Measurements from ENCODE around the gene HIGD1A. TPM values are rescaled to one million over a fixed set of nuclear protein-coding genes. Genes with fewer than 3 reads are reported as not detected.

The HIGD1A gene
- total and polyA plus RNA-seq, 10 of the 15 experiments (the other 5 are each of a cell fraction or from before 2014, with no cell fraction given), result 73.9 to 487 (median 175) TPM

- Histone ChIP-seq H3K27ac (ENCODE audit: control insufficient read depth, insufficient read depth) (no peak overlapping the region), H4K20me1 (ENCODE audit: control insufficient read depth, insufficient read depth) (no peaks in the 10 kb centered on the region), H3K9me3 (replicated peaks; ENCODE audit: control insufficient read depth, insufficient read depth, low read length) (no peaks in the 10 kb centered on the region), H3K4me1 (ENCODE audit: control insufficient read depth, insufficient read depth, low read length) (no peaks in the 10 kb centered on the region), H3K79me2 (ENCODE audit: control insufficient read depth, insufficient read depth, low read length) (no peaks in the 10 kb centered on the region), H3K4me2 (ENCODE audit: control insufficient read depth, insufficient read depth) (no peak overlapping the region), H2AFZ (ENCODE audit: control insufficient read depth, low read depth, low read length) (no peak overlapping the region), H3K36me3 (ENCODE audit: control insufficient read depth in 2 of 2, insufficient read depth in 2 of 2, low read length in 1 of 2) (no peaks in the 10 kb centered on the region), H3K4me3 (no peak overlapping the region), H3K27me3 (replicated peaks in 1 of 2; ENCODE audit: control insufficient read depth in 2 of 2, insufficient read depth in 2 of 2, low read length in 1 of 2) (no peaks in the 10 kb centered on the region), H3K9ac (ENCODE audit: control insufficient read depth, insufficient read depth, low read length) (no peak overlapping the region)
- FAIRE-seq (no peak), ATAC-seq (no peak), DNase-seq (ENCODE audit: low read depth, low spot score) (no peak)
- BruUV-seq (replicated peaks), result no TSS peak
- RAD21 ChIA-PET (ENCODE audit: unreplicated experiment), result no interaction called here
- TF ChIP-seq RCOR1 (conservative IDR thresholded peaks at IDR 0.05; ENCODE audit: low read depth, low read length) (no peak), YY1 (IDR thresholded peaks at IDR 0.05; ENCODE audit: low read depth, low read length) (no peak), SMAD5 (IDR thresholded peaks at IDR 0.05; ENCODE audit: low read depth) (no peak), RAD21 (IDR thresholded peaks at IDR 0.05; ENCODE audit: insufficient read depth, low read depth, low read length) (no peak), CBX5 (IDR thresholded peaks at IDR 0.05; ENCODE audit: low read depth) (no peak), MEF2A (IDR thresholded peaks at IDR 0.05; ENCODE audit: insufficient read depth, low read depth, low read length) (no peak), ZNF24 (IDR thresholded peaks at IDR 0.05) (no peak), FOXM1 (IDR thresholded peaks at IDR 0.05; ENCODE audit: low read depth, low read length) (no peak), USF1 (IDR thresholded peaks at IDR 0.05; ENCODE audit: borderline replicate concordance, extremely low read length, insufficient read depth, low read depth, low read length) (no peak), SIX5 (IDR thresholded peaks at IDR 0.05; ENCODE audit: low read depth, low read length, severe bottlenecking) (no peak), NRF1 (conservative IDR thresholded peaks at IDR 0.05; ENCODE audit: low read depth, low read length) (no peak), SP1 (IDR thresholded peaks at IDR 0.05; ENCODE audit: low read depth, low read length) (no peak), RBBP5 (conservative IDR thresholded peaks at IDR 0.05) (no peak), MXI1 (IDR thresholded peaks at IDR 0.05; ENCODE audit: low read depth, low read length) (no peak), IRF5 (IDR thresholded peaks at IDR 0.05; ENCODE audit: borderline replicate concordance) (no peak), ESRRA (IDR thresholded peaks at IDR 0.05; ENCODE audit: low read length) (no peak), CBFB (IDR thresholded peaks at IDR 0.05; ENCODE audit: low read depth) (no peak), MYC (IDR thresholded peaks at IDR 0.05; ENCODE audit: insufficient read depth, insufficient read length, insufficient replicate concordance, low read length, severe bottlenecking) (no peak)
- CTCF ChIA-PET, result interaction anchor here (1.5 kb wide), 1 partner anchor 89 kb away, joined by 5 read pairs; no protein-coding TSS in a partner anchor
- intact Hi-C loops (cut with micrococcal nuclease; ENCODE audit: unreplicated experiment), result no loop called here
- in situ Hi-C loops (cut with MboI), result no loop called here
- SMC1A ChIA-PET (ENCODE audit: uncharacterized antibody, unreplicated experiment), result no interaction called here
- 54% methylated on average over 7 of the region's 7 CpGs for WGBS (ENCODE audit: insufficient coverage, insufficient replicate concordance, low lambda C conversion rate, missing lambda C conversion rate)
- POLR2A ChIA-PET, result no interaction called here
These were observed 53.5 kb downstream of the HIGD1A start for GRCh38 chr3:42750834-42751233.

Data from GM12878 (cell line).